ENCODE measurements around the gene CCDC182.

GRCh38 chr17:57746221-57746620 is 1.1 kb upstream of the CCDC182 start:
- TF ChIP-seq EZH2 (IDR thresholded peaks at IDR 0.05; ENCODE audit: borderline replicate concordance, low read depth, low read length, poor library complexity, severe bottlenecking) (no peak), CTCF (conservative IDR thresholded peaks at IDR 0.05; ENCODE audit: low read depth, low read length) (no peak)

All from A673 (cell line).